ENCODE results near the gene TTC7B.

DNA sequence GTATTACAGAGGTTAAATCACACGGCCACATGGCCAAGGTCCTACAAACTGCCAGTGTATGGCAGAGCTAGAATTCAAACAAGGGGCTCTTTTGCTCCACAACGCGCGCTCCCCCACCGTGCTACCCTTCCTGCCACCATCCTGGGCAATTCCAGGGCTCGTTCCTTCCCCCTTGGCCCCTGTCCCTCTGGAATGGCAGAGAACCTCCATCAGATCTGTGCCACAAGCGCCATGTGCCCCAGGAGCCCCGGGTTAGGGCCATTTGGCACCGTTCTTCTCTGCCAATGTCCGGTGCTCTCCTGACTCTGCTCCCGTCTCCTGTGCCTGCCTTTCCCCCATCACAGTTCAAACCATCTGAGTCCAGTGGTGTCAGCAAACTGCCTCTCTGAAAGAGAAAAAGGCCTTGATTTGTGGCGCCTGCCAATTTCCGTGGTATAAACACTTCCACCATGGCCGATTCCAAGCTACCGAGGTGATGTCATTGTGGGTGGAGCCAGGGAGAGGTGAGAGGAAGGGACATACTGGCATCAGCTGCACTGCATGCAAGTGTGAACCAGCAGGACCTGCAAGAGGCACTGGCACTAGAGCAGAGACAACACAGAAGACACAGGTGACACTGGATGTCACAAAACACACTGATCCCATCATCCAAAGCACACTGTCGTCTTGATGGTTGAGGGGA, 256.3 kb downstream of the TTC7B start:
- TF ChIP-seq TAF1 (IDR thresholded peaks at IDR 0.05; ENCODE audit: borderline replicate concordance, insufficient read depth, low read length) (no peak), POLR2AphosphoS5 (IDR thresholded peaks at IDR 0.05; ENCODE audit: low read depth, low read length) (no peak), SIN3A (IDR thresholded peaks at IDR 0.05; ENCODE audit: borderline replicate concordance, insufficient read depth, low read length) (no peak), FOXP2 (optimal IDR thresholded peaks at IDR 0.05; ENCODE audit: borderline replicate concordance, extremely low read depth, extremely low read length, insufficient read depth) (no peak)
- TF ChIP-seq, protein P1, sequence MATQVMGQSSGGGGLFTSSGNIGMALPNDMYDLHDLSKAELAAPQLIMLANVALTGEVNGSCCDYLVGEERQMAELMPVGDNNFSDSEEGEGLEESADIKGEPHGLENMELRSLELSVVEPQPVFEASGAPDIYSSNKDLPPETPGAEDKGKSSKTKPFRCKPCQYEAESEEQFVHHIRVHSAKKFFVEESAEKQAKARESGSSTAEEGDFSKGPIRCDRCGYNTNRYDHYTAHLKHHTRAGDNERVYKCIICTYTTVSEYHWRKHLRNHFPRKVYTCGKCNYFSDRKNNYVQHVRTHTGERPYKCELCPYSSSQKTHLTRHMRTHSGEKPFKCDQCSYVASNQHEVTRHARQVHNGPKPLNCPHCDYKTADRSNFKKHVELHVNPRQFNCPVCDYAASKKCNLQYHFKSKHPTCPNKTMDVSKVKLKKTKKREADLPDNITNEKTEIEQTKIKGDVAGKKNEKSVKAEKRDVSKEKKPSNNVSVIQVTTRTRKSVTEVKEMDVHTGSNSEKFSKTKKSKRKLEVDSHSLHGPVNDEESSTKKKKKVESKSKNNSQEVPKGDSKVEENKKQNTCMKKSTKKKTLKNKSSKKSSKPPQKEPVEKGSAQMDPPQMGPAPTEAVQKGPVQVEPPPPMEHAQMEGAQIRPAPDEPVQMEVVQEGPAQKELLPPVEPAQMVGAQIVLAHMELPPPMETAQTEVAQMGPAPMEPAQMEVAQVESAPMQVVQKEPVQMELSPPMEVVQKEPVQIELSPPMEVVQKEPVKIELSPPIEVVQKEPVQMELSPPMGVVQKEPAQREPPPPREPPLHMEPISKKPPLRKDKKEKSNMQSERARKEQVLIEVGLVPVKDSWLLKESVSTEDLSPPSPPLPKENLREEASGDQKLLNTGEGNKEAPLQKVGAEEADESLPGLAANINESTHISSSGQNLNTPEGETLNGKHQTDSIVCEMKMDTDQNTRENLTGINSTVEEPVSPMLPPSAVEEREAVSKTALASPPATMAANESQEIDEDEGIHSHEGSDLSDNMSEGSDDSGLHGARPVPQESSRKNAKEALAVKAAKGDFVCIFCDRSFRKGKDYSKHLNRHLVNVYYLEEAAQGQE (IDR thresholded peaks at IDR 0.05; ENCODE audit: insufficient read depth in 1 of 2, low read depth in 2 of 2, low read length in 2 of 2) = no peak
